ENCODE results near the gene GUF1. TPM values are rescaled to one million over a fixed set of nuclear protein-coding genes. Genes with fewer than 3 reads are reported as not detected.

Gene GUF1
- 10 to 100 TPM; 14.8 to 22.2 (median 16.4) TPM for total RNA-seq

DNA sequence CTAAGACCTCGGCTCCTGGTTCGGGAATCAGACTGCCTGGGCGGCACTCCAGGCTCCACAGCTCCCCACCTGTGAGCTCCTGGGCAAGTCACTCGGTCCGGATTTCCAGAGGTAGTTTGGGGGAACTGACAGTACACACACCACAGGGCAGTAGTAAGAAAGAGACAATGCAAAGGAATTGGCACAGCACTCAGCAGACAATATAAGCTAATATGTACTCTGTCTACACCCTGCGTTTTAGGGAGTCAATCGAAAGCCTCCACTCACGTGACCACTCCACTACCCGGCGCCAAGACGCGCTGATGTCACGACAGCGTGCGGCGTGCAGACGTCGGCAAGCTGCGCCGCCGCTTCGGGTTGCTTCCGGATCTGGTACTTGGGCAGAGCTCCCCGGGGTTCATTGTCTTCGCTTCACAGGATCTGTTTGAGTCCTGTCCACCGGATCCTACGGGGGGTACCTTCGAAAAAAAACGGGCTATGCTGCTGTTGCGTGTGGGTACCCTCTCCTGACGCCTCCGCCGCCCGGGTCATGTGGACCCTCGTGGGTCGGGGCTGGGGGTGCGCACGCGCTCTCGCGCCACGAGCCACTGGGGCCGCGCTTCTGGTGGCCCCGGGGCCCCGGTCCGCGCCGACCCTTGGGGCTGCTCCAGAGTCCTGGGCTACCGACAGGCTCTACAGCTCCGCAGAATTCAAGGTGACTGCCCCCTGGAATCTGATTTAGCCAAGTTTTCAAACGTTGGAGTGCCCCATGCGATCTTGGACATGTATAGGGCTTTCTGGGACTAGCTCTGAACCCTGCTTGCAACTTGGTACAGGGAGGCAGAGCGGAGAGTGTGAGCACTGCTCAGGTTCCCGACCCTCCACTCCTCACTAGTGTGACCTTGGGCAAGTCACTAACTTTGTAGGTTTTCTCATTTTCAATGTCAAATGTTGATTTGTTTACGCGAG, at the start of gene GUF1:
Gene GUF1, plus strand, starts transcription at position 327 of the 948 bp plus-strand sequence. Its CDS starts 203 bp downstream, at position 530.
- no peak for TF ChIP-seq CTCF (IDR thresholded peaks at IDR 0.05; ENCODE audit: low read depth)

DNA sequence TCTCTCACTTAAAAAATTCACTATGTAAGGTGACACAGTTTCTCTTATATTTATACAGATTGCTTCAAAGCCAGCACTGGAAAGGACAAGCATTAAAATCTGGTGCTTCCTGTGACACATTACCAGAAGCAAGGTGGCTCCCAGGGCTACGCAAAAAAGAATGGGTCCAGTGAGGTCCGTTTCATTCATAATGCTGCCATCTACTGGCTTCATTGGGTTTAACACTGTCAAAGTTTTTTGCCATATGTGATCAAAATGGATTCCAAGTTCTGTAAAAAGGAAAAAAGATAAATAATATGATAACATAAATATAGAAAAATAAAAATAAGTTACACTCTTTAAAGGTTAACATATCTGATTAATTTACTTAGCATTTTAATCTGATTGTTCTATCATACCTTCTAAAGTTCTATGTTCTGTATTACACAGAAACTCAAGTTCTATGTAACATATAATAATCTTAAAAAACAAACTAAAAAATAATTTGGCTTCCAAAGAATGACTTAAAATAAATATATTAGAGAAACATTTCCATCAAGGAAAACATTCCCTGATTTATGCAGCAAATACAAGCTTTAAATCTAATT, 48.8 kb upstream of the GUF1 start:
- no peak for TF ChIP-seq CTCF (IDR thresholded peaks at IDR 0.05; ENCODE audit: low read depth)

DNA sequence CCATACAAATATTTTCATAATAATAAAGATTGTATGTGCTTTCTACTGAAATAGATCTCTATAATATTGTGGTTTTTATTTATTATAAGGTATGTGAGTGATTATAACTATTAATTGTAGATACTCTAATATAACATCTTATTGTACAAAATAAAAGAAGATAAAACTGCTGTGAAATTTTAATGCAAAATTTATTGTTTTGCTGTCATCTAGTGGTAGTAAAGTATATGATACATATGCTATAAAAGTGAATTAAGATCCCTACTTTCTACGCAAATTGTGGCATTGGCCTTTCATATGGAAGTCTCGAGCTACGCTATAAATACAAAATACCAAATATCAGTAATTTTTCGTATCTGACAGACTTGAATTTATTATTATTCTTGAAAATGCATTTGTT, 46.1 kb upstream of the GUF1 start:
- TF ChIP-seq CTCF (IDR thresholded peaks at IDR 0.05; ENCODE audit: low read depth): no peak

DNA sequence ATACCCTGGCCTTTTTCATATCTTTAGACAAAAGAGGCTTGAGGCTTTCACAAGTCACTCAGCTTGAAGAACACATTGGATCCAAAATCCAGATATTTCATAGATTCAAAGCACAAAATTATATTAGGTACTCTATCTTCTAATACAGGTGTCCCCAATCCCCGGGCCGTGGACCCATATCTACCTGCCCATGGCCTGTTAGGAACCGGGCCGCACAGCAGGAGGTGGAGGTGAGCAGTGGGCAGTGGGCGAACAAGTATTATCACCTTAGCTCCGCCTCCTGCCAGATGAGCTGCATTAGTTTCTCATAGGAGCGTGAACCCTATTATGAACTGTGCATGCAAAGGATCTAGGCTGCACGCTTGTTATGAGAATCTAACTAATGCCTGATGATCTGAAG, 45.5 kb upstream of the GUF1 start:
- TF ChIP-seq CTCF (IDR thresholded peaks at IDR 0.05; ENCODE audit: low read depth): no peak

- no peak for TF ChIP-seq CTCF (IDR thresholded peaks at IDR 0.05; ENCODE audit: low read depth)
Measured at GRCh38 chr4:44638091-44638490, 40.1 kb upstream of the GUF1 start.

GRCh38 chr4:44646151-44646550, 32.1 kb upstream of the GUF1 start:
- no peak for TF ChIP-seq CTCF (IDR thresholded peaks at IDR 0.05; ENCODE audit: low read depth)

- TF ChIP-seq CTCF (IDR thresholded peaks at IDR 0.05; ENCODE audit: low read depth): no peak
Measured at GRCh38 chr4:44651425-44651824, 26.8 kb upstream of the GUF1 start, which contains the start of gene YIPF7. Gene YIPF7 (minus strand): TSS chr4:44651625. CDS start chr4:44650100, 1,525 bp downstream.
